Activated naive CD4-positive, alpha-beta T cell treated with anti-CD3 and anti-CD28 coated beads, Interleukin-2, amount 10 ng/mL, durations not matched to agents 7 days and 5 days (primary cell): ENCODE data around the gene TNS1.

Experiments used
- CTCF ChIA-PET: fragments of 350-600 bp; sonication (Branson Sonifier 250); formaldehyde crosslinking; loops from one replicate; lab custom pipeline; 2021; ENCODE audit warnings: antibody characterized with exemption; lab: Charles Lee
- DNase-seq: peaks from one replicate; pipeline ENCODE4 v3.0.0-alpha.2; 2020
- H3K27ac Mint-ChIP-seq: one replicate; pipeline ENCODE4 v1.8.0; 2021; ENCODE audit warnings: mild to moderate bottlenecking, moderate library complexity, mixed read lengths
- H3K27me3 Mint-ChIP-seq: one replicate; pipeline ENCODE4 v1.8.0; 2021; ENCODE audit warnings: mild to moderate bottlenecking, mixed read lengths
- H3K36me3 Mint-ChIP-seq: one replicate; pipeline ENCODE4 v1.8.0; 2021; ENCODE audit warnings: mixed read lengths
- H3K4me1 Mint-ChIP-seq: one replicate; pipeline ENCODE4 v1.8.0; 2021; ENCODE audit warnings: mixed read lengths
- H3K4me3 Mint-ChIP-seq: one replicate; pipeline ENCODE4 v1.8.0; 2021; ENCODE audit warnings: mild to moderate bottlenecking, moderate library complexity, mixed read lengths
- H3K9me3 Mint-ChIP-seq: one replicate; pipeline ENCODE4 v1.8.0; 2021; ENCODE audit warnings: mixed read lengths

TNS1 gene

DNA sequence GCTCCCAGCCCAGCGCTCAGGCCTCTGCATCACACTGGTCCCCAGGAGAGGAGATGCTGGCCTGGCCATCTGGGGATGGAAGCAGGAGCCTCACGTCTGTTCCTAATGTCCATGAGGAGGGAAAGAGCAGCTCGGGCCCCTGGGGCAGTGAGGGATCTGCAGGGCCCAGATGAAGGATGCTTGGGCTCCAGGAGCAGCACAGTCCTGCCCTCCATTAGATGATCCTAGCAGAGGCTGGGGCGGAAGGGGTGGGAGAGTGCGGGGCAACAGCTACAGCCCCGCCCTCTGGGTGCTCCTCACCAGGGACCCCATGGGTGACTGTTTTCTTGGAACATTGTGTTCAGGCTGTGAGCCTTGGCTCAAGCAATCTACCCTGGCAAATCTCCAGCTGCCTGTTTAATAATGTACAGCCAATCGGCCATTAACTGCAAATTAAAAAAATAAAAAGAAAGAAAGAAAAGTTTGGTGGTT is 49.7 kb downstream of the TNS1 start:
- no peaks in the 10 kb centered on the region for H3K9me3 Mint-ChIP-seq
- H3K4me3 Mint-ChIP-seq, result no peak overlapping the region
- CTCF ChIA-PET, result interaction anchor here (1.1 kb wide), 1 partner anchor 35 kb away, joined by 4 read pairs; no protein-coding TSS in a partner anchor
- no peaks in the 10 kb centered on the region for H3K4me1 Mint-ChIP-seq
- H3K27me3 Mint-ChIP-seq, result peaks cover 47% of the 10 kb centered on the region
- DNase-seq, result peak; percentile 16
- no peaks in the 10 kb centered on the region for H3K36me3 Mint-ChIP-seq
- no peak overlapping the region for H3K27ac Mint-ChIP-seq

DNA sequence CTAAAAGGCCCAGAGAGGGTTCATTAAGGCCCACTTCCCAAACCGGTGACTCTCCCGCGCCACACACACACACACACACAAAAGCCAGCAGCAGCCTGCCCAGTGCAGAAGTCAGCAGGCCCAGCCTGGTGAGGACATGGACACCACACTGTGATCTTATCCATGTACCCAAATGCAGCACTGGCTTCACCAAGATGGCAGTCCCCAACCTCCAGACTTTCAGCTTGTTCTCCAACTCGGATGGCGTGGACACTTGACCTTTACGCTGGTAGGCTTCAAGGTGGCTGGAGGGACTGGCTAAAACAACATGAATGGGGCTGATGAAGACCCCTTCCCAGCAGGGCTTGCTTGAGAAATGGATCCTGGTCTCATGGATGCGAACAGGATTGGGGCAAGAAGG is 50.4 kb downstream of the TNS1 start:
- no peak overlapping the region for H3K4me3 Mint-ChIP-seq
- CTCF ChIA-PET, result interaction anchor here (1.1 kb wide), 1 partner anchor 35 kb away, joined by 4 read pairs; no protein-coding TSS in a partner anchor
- H3K27me3 Mint-ChIP-seq, result peaks cover 52% of the 10 kb centered on the region
- no peaks in the 10 kb centered on the region for H3K36me3 Mint-ChIP-seq
- peaks cover 3% of the 10 kb centered on the region for H3K4me1 Mint-ChIP-seq
- DNase-seq, result no peak
- H3K27ac Mint-ChIP-seq, result no peak overlapping the region
- no peaks in the 10 kb centered on the region for H3K9me3 Mint-ChIP-seq

DNA sequence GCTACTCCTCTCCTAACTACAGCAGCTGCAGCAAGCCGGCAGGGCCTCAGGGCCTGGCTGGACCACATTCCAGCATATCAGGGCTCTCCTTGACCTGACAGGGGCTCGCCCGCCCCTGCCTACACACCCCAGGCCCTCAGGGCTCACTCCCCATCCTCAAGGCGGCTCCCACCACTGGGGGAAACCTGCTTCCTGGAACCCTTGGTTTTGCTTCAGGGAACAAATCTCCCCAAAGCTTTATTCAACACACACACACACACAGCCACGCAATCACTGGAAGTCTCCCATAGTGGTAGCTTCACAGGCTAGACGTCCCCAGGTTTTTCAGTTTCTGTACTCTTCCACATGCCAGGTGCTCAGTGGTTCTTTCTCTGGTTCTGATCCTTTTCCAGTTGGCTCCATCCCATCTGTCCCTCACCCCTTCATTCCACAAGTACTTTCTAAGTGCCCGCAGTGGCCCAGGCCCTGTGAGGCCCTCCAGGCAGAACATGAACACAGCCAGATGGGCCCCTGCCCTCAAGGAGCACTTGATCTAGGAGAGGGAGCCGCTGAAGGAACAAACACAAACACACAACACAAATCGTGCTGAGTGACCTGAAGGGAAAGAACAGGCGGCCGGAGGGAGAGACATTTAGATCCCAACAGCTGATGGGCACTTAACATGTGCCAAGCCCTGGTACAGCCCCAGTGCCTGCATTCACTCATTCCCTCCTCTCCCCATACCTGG is 51.1 kb downstream of the TNS1 start:
- CTCF ChIA-PET, result interaction anchor here (0.6 to 1.1 kb wide), 2 partner anchors 36 to 777 kb away, joined by 3 to 4 read pairs; no protein-coding TSS in a partner anchor
- no peak for DNase-seq
- H3K27ac Mint-ChIP-seq, result no peak overlapping the region

GRCh38 chr2:217951091-217951490 is 51.7 kb downstream of the TNS1 start:
- DNase-seq, result no peak
- Mint-ChIP-seq H3K9me3 (no peaks in the 10 kb centered on the region), H3K27ac (no peak overlapping the region), H3K36me3 (no peaks in the 10 kb centered on the region), H3K4me3 (no peak overlapping the region), H3K4me1 (peaks cover 15% of the 10 kb centered on the region), H3K27me3 (peaks cover 54% of the 10 kb centered on the region)
- CTCF ChIA-PET, result interaction anchor here (0.6 kb wide), 1 partner anchor 778 kb away, joined by 3 read pairs; no protein-coding TSS in a partner anchor

More for the DNA sequence above, 51.1 kb downstream of the TNS1 start:
- Mint-ChIP-seq H3K36me3 (no peaks in the 10 kb centered on the region), H3K4me3 (no peak overlapping the region), H3K9me3 (no peaks in the 10 kb centered on the region), H3K4me1 (peaks cover 10% of the 10 kb centered on the region), H3K27me3 (peaks cover 57% of the 10 kb centered on the region)

DNA sequence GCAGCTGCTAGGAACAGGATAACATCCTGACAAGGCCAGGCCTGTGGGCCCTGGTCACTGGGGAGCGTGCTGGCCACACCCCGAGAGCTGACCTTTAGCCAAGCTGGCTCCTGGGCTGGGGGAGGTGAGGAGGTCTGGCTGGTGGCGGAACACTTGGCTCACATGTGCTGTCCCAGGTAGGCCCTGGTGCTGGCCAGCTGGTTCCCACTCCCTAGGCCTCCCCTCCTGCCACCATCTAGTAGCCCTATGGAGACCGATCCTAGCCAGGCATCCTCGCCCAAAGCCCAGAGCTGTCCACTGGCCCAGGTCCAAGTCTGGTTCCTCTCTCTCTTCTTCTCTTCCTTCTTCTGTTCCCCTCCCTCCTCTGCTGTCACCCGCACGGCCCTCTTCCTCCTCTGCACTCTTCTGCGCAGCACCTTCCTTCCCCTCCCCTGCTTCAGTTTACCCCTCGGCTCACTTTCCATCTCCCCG is 52.4 kb downstream of the TNS1 start:
- DNase-seq, result no peak
- Mint-ChIP-seq H3K4me1 (peaks cover 19% of the 10 kb centered on the region), H3K9me3 (no peaks in the 10 kb centered on the region), H3K27ac (no peak overlapping the region), H3K36me3 (no peaks in the 10 kb centered on the region), H3K27me3 (peaks cover 59% of the 10 kb centered on the region), H3K4me3 (no peak overlapping the region)
- CTCF ChIA-PET, result interaction anchor here (1.2 kb wide), 1 partner anchor 165 kb away, joined by 3 read pairs; no protein-coding TSS in a partner anchor

DNA sequence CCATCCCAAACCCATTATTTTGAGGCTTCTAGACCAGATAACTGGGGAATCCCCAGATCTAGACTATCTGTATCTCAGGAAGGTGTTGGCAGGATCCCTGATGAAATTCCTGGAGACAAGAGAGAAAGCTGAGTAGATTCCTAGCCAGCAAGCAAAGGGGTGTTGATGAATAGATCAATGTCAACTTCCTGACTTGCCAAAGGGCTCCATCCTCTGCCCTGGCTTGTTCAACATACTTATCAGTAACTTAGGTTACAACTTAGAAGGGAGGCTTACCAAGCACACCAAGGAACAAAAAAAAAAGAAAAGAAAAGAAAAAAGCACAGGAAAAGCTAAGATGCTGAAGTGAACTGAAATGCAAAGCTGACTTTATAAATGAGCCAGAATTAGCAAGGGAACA is 53.3 kb downstream of the TNS1 start:
- Mint-ChIP-seq H3K4me3 (no peak overlapping the region), H3K36me3 (no peaks in the 10 kb centered on the region), H3K27me3 (peaks cover 59% of the 10 kb centered on the region), H3K4me1 (peaks cover 24% of the 10 kb centered on the region), H3K27ac (no peak overlapping the region), H3K9me3 (no peaks in the 10 kb centered on the region)
- no peak for DNase-seq
- CTCF ChIA-PET, result interaction anchor here (0.7 to 1.2 kb wide), 2 partner anchors 164 to 416 kb away, joined by 3 read pairs; no protein-coding TSS in a partner anchor

DNA sequence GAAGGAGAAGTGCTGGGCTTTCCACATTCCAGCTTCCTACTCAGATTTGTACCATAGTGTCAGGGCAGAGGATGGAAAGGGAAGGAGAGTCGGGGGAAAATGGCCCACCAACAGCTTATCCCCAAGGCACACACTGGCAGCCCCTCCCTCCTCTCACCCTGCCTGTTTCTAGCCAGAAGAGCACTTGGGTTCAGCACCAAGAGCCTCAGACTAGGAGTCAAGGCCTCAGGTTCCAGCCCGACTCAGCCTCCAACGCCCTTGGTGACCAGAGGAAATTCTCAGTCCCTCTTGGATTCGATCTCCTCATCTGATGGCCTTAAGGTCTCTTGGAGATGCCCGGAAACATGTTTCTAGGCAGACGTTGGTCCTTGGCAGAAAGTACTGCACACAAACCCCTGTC is 53.9 kb downstream of the TNS1 start:
- Mint-ChIP-seq H3K36me3 (no peaks in the 10 kb centered on the region), H3K4me1 (peaks cover 28% of the 10 kb centered on the region), H3K4me3 (no peak overlapping the region), H3K9me3 (no peaks in the 10 kb centered on the region), H3K27ac (no peak overlapping the region), H3K27me3 (peaks cover 65% of the 10 kb centered on the region)
- CTCF ChIA-PET, result interaction anchor here (0.7 kb wide), 1 partner anchor 415 kb away, joined by 3 read pairs; no protein-coding TSS in a partner anchor
- no peak for DNase-seq

GRCh38 chr2:217948351-217948791 is 54.4 kb downstream of the TNS1 start:
- DNase-seq, result no peak
- peaks cover 70% of the 10 kb centered on the region for H3K27me3 Mint-ChIP-seq
- no peaks in the 10 kb centered on the region for H3K9me3 Mint-ChIP-seq
- H3K4me1 Mint-ChIP-seq, result peaks cover 32% of the 10 kb centered on the region
- CTCF ChIA-PET, result no interaction called here
- no peaks in the 10 kb centered on the region for H3K36me3 Mint-ChIP-seq
- H3K4me3 Mint-ChIP-seq, result no peak overlapping the region
- no peak overlapping the region for H3K27ac Mint-ChIP-seq

- no peak for DNase-seq
- peaks cover 73% of the 10 kb centered on the region for H3K27me3 Mint-ChIP-seq
- H3K4me1 Mint-ChIP-seq, result peaks cover 34% of the 10 kb centered on the region
- H3K9me3 Mint-ChIP-seq, result no peaks in the 10 kb centered on the region
- no peak overlapping the region for H3K27ac Mint-ChIP-seq
- CTCF ChIA-PET, result no interaction called here
- no peak overlapping the region for H3K4me3 Mint-ChIP-seq
- H3K36me3 Mint-ChIP-seq, result no peaks in the 10 kb centered on the region
Observed at GRCh38 chr2:217947383-217948350, 55.1 kb downstream of the TNS1 start.

DNA sequence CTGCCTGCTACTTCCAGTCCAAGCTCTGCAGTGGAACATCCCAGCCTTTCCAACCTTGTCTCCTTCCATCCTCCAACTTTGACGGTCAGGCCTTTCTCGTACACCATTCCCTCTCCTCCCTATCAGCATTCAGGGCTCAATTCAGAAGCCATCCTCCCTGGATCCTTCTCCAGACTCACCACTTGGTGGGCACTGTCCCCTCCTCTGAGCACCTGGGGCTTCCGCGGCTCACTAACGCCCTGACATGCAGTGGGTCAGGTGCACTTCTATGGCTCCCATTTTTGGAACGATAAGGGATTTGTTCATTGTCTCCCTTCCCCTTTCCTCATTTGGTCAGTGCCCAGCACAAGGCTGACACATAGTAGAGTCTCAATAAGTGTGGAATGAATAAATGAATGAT is 56.7 kb downstream of the TNS1 start:
- CTCF ChIA-PET, result interaction anchor here (0.7 kb wide), 1 partner anchor 954 kb away, joined by 3 read pairs; no protein-coding TSS in a partner anchor
- Mint-ChIP-seq H3K4me3 (no peak overlapping the region), H3K36me3 (no peaks in the 10 kb centered on the region), H3K9me3 (no peaks in the 10 kb centered on the region), H3K27ac (no peak overlapping the region), H3K27me3 (peaks cover 82% of the 10 kb centered on the region), H3K4me1 (peaks cover 34% of the 10 kb centered on the region)
- DNase-seq, result no peak

DNA sequence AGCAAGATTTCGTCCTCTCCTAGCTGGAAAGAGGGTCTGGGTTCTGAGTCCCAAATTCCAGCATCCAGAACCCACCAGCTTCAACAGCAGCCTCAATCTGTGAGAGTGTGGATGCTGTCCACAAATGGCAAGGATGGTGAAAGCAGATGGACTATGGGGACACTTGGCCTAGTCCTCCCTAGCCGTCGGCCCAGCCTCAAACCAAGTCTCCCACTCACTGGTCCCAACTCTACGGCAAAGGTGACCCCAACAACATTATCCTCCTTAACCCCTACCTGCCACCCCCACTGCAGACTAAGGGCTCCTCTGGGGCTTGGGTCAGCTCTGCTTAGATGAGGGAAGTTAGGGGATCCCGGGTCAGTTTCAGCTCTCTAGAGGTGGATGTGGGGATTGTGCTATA is 57.3 kb downstream of the TNS1 start:
- Mint-ChIP-seq H3K4me3 (no peak overlapping the region), H3K4me1 (peaks cover 34% of the 10 kb centered on the region), H3K9me3 (no peaks in the 10 kb centered on the region), H3K27ac (no peak overlapping the region), H3K36me3 (no peaks in the 10 kb centered on the region), H3K27me3 (peaks cover 82% of the 10 kb centered on the region)
- no peak for DNase-seq
- CTCF ChIA-PET, result no interaction called here

GRCh38 chr2:217944923-217945322 is 57.9 kb downstream of the TNS1 start:
- Mint-ChIP-seq H3K4me1 (peaks cover 34% of the 10 kb centered on the region), H3K27me3 (peaks cover 84% of the 10 kb centered on the region), H3K9me3 (no peaks in the 10 kb centered on the region), H3K27ac (no peak overlapping the region), H3K4me3 (no peak overlapping the region), H3K36me3 (no peaks in the 10 kb centered on the region)
- CTCF ChIA-PET, result no interaction called here
- no peak for DNase-seq

- Mint-ChIP-seq H3K9me3 (no peaks in the 10 kb centered on the region), H3K27me3 (peaks cover 84% of the 10 kb centered on the region)
- CTCF ChIA-PET, result no interaction called here
Observed at GRCh38 chr2:217944366-217944765, 58.4 kb downstream of the TNS1 start.

More at GRCh38 chr2:217944366-217944765, 58.4 kb downstream of the TNS1 start:
- no peak overlapping the region for H3K27ac Mint-ChIP-seq
- DNase-seq, result no peak
- peaks cover 34% of the 10 kb centered on the region for H3K4me1 Mint-ChIP-seq
- H3K4me3 Mint-ChIP-seq, result no peak overlapping the region
- H3K36me3 Mint-ChIP-seq, result no peaks in the 10 kb centered on the region
